NCI-H1105 treated with DMSO at 0.1 percent for 48 hours (cell line): Measurements from ENCODE around the gene CDH8.

Source experiments
- DNase-seq: peaks from one replicate; lab custom pipeline; 2025; lab: John Stamatoyannopoulos, UW

CDH8 gene

GRCh38 chr16:61644736-61645135 lies 391.5 kb downstream of the CDH8 start:
- no peak for DNase-seq

GRCh38 chr16:61617219-61617783 lies 418.9 kb downstream of the CDH8 start:
- no peak for DNase-seq

GRCh38 chr16:61616088-61616487 lies 420.1 kb downstream of the CDH8 start:
- DNase-seq = no peak

GRCh38 chr16:61611847-61612491 lies 424.3 kb downstream of the CDH8 start:
- DNase-seq = no peak

- no peak for DNase-seq
These were observed 429.7 kb downstream of the CDH8 start for GRCh38 chr16:61606581-61606980.
